ENCODE measurements around the gene RNF220. TPM values are rescaled to one million over a fixed set of nuclear protein-coding genes. Genes with fewer than 3 reads are reported as not detected.

The RNF220 gene
- total and polyA plus RNA-seq, 9 donors: 58.0 to 101 (median 64.7) TPM

DNA sequence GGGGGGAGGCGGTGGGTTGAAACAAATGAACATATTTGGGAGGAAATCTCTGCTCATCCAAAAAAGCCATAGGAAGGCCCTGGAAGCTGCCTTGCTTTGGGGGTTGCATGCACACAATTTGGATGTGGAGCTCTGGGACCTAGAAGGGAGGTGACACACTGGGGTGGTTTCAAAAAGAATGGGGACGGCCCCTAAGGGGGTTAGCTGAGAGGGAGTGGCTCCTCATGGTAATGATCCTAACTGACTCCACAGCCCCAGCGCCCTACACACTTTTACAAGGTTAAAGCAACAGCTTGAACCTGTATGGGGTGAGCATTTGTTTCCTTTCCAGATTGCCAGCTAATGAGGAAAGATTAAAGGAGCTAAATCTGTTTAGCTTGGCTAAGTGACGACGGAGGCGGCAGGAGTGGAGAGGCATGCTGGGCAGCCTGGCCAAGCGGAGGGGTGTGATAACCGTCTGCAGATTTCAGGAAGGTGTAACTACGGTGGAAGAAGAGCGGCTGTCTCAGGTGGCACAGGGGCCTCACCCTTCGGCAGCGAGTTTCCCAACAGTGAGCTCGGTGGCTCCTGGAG is 107.3 kb downstream of the RNF220 start:
- H3K36me3 ChIP-seq: no peaks in the 10 kb centered on the region
- no peaks in the 10 kb centered on the region for H3K9me3 ChIP-seq
- no peaks in the 10 kb centered on the region for H3K4me1 ChIP-seq (ENCODE audit: insufficient read depth)
- intact Hi-C loops (cut with DNase I): no loop called here
- no peak overlapping the region for H3K4me3 ChIP-seq
- no peak overlapping the region for H3K27ac ChIP-seq
- no peak for TF ChIP-seq EP300 (IDR thresholded peaks at IDR 0.05)
- no peak for TF ChIP-seq POLR2A (IDR thresholded peaks at IDR 0.05)
- TF ChIP-seq, protein P1, sequence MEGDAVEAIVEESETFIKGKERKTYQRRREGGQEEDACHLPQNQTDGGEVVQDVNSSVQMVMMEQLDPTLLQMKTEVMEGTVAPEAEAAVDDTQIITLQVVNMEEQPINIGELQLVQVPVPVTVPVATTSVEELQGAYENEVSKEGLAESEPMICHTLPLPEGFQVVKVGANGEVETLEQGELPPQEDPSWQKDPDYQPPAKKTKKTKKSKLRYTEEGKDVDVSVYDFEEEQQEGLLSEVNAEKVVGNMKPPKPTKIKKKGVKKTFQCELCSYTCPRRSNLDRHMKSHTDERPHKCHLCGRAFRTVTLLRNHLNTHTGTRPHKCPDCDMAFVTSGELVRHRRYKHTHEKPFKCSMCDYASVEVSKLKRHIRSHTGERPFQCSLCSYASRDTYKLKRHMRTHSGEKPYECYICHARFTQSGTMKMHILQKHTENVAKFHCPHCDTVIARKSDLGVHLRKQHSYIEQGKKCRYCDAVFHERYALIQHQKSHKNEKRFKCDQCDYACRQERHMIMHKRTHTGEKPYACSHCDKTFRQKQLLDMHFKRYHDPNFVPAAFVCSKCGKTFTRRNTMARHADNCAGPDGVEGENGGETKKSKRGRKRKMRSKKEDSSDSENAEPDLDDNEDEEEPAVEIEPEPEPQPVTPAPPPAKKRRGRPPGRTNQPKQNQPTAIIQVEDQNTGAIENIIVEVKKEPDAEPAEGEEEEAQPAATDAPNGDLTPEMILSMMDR (IDR thresholded peaks at IDR 0.05): no peak
- 39 to 50% (median 41%) methylated on average over 13 of the region's 13 CpGs for WGBS, 3 donors
- H3K27me3 ChIP-seq: no peaks in the 10 kb centered on the region
- no peak for DNase-seq

DNA sequence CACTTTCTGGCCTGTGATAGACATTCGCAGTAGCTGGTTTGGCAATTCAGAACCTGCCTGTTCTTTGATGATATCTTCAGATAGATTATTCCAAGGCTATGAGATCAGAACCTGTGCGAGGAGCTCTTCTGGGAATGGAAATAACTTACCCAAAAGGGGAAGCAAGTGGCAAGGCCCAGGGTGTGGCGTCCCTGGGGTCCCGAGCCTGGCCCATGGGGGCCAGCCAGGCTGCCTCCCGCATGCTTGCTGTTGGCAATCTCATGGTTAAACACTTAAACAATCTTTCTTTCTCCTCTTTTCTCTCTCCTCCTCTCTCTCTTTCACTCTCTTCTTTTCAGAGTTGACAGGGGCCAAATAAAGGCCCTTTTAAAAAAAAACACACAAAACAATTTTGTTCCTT is 108.1 kb downstream of the RNF220 start:
- Histone ChIP-seq H3K4me3 (no peak overlapping the region), H3K36me3 (no peaks in the 10 kb centered on the region), H3K4me1 (ENCODE audit: insufficient read depth) (no peaks in the 10 kb centered on the region), H3K27ac (no peak overlapping the region), H3K9me3 (no peaks in the 10 kb centered on the region), H3K27me3 (no peaks in the 10 kb centered on the region)
- 88 to 90% (median 89%) methylated on average over 5 of the region's 5 CpGs for WGBS, 3 donors
- DNase-seq: no peak
- intact Hi-C loops (cut with DNase I): no loop called here
- TF ChIP-seq, protein P1 (IDR thresholded peaks at IDR 0.05): no peak
- no peak for TF ChIP-seq EP300 (IDR thresholded peaks at IDR 0.05)

DNA sequence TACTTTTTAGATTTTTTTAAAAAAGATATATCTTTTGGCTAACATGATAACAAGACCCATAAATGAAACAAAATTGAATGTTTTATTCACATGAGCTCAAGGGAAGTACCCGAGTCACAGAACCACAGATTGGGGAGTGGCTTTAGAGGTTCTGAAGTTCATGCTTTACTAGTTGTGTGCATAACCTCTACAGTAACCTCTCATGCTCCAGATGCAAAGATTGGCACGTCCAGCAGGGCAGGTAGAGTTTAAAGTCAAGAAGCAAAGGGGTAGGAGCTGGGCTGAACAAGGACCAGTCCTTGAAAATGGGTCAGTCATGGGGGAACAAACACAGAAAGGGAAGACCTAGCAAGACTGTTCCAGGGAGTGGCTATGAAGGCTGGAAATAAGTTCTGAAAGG is 109.6 kb downstream of the RNF220 start:
- Histone ChIP-seq H3K4me3 (no peak overlapping the region), H3K27ac (no peak overlapping the region), H3K4me1 (ENCODE audit: insufficient read depth) (no peaks in the 10 kb centered on the region), H3K27me3 (no peaks in the 10 kb centered on the region), H3K36me3 (no peaks in the 10 kb centered on the region), H3K9me3 (no peaks in the 10 kb centered on the region)
- TF ChIP-seq, protein P1 (IDR thresholded peaks at IDR 0.05): no peak
- TF ChIP-seq POLR2A (IDR thresholded peaks at IDR 0.05) (no peak), EP300 (IDR thresholded peaks at IDR 0.05) (no peak)
- 55 to 59% (median 57%) methylated on average over 2 of the region's 2 CpGs for WGBS, 3 donors
- intact Hi-C loops (cut with DNase I): no loop called here
- DNase-seq: no peak

DNA sequence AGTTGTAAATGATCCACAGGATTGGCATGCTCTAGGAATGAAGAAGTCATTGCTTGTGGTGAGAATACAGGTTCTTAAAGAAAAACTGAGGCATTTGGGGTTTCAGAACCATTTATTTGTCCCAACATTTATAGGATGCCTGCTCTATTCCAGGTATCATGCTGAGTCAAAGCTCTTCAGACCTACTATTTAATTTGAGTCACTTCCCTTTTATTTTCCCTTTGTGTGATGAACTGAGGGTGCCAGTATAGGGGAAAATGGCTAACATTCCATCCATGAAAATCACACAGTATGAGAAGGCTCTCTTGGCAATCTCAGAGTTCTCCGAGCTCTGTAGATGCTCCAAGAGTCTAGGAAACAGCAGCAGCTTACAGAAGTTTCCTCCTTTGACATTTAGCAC is 110.4 kb downstream of the RNF220 start:
- Histone ChIP-seq H3K27ac (no peak overlapping the region), H3K4me1 (ENCODE audit: insufficient read depth) (no peaks in the 10 kb centered on the region), H3K4me3 (no peak overlapping the region), H3K36me3 (no peaks in the 10 kb centered on the region), H3K27me3 (no peaks in the 10 kb centered on the region), H3K9me3 (no peaks in the 10 kb centered on the region)
- TF ChIP-seq POLR2A (IDR thresholded peaks at IDR 0.05) (no peak), EP300 (IDR thresholded peaks at IDR 0.05) (no peak)
- TF ChIP-seq, protein P1 (IDR thresholded peaks at IDR 0.05): no peak
- DNase-seq: no peak
- 76 to 91% (median 80%) methylated on average over 1 of the region's 1 CpG for WGBS, 3 donors
- intact Hi-C loops (cut with DNase I): no loop called here
